ENCODE measurements around the gene DLG2. TPM values are rescaled to one million over a fixed set of nuclear protein-coding genes. Genes with fewer than 3 reads are reported as not detected.

Gene DLG2
- total and polyA plus RNA-seq, 9 donors = 2.5 to 20.7 (median 12.0) TPM

DNA sequence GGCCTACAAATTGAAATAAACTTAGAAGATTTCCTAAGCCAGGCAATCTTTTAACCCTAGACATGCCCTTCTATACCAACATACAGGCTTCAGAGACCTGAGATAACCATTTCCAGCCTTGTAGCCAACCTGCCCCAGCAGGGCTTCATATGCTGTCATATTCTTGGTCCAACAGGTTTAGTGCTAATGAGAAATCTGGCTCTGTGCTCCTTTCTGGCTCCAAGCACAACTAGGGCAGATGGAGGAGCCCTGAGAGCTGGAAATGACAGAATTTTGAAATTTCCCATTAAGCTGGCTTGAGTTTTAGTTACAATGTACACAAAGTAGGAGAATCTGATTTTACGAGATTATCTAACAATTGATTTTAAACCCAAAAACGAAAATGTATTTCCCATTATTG lies 2018.0 kb downstream of the DLG2 start:
- DNase-seq = no peak
- H3K27ac ChIP-seq = no peak overlapping the region
- no peaks in the 10 kb centered on the region for H3K36me3 ChIP-seq
- H3K9me3 ChIP-seq = no peaks in the 10 kb centered on the region
- H3K4me3 ChIP-seq = no peak overlapping the region
- no peak for TF ChIP-seq EP300 (IDR thresholded peaks at IDR 0.05)
- TF ChIP-seq POLR2A (IDR thresholded peaks at IDR 0.05) = no peak
- TF ChIP-seq CTCF (IDR thresholded peaks at IDR 0.05) = peak in 1 of 3 donors; percentile 9
- intact Hi-C loops (cut with DNase I) = no loop called here
- no peaks in the 10 kb centered on the region for H3K27me3 ChIP-seq
- no peaks in the 10 kb centered on the region for H3K4me1 ChIP-seq (ENCODE audit: insufficient read depth)
- 78 to 84% (median 80%) methylated on average over 2 of the region's 2 CpGs for WGBS, 3 donors

GRCh38 chr11:83608571-83608970 lies 2018.6 kb downstream of the DLG2 start:
- H3K27me3 ChIP-seq = no peaks in the 10 kb centered on the region
- no peak overlapping the region for H3K27ac ChIP-seq
- 74 to 89% (median 87%) methylated on average over 1 of the region's 1 CpG for WGBS, 3 donors
- no peaks in the 10 kb centered on the region for H3K9me3 ChIP-seq
- no peak for DNase-seq
- no peaks in the 10 kb centered on the region for H3K36me3 ChIP-seq
- H3K4me3 ChIP-seq = no peak overlapping the region
- no peaks in the 10 kb centered on the region for H3K4me1 ChIP-seq (ENCODE audit: insufficient read depth)
- TF ChIP-seq EP300 (IDR thresholded peaks at IDR 0.05) (no peak), POLR2A (IDR thresholded peaks at IDR 0.05) (no peak), CTCF (IDR thresholded peaks at IDR 0.05) (no peak)
- intact Hi-C loops (cut with DNase I) = no loop called here

GRCh38 chr11:83601914-83602527 lies 2025.1 kb downstream of the DLG2 start:
- Histone ChIP-seq H3K4me1 (ENCODE audit: insufficient read depth) (no peaks in the 10 kb centered on the region), H3K27me3 (no peaks in the 10 kb centered on the region), H3K4me3 (no peak overlapping the region), H3K36me3 (no peaks in the 10 kb centered on the region), H3K27ac (no peak overlapping the region), H3K9me3 (no peaks in the 10 kb centered on the region)
- no peak for DNase-seq
- TF ChIP-seq CTCF (IDR thresholded peaks at IDR 0.05) = no peak
- TF ChIP-seq POLR2A (IDR thresholded peaks at IDR 0.05) = no peak
- no peak for TF ChIP-seq EP300 (IDR thresholded peaks at IDR 0.05)
- 89 to 93% (median 92%) methylated on average over 5 of the region's 5 CpGs for WGBS, 3 donors
- intact Hi-C loops (cut with DNase I) = no loop called here

DNA sequence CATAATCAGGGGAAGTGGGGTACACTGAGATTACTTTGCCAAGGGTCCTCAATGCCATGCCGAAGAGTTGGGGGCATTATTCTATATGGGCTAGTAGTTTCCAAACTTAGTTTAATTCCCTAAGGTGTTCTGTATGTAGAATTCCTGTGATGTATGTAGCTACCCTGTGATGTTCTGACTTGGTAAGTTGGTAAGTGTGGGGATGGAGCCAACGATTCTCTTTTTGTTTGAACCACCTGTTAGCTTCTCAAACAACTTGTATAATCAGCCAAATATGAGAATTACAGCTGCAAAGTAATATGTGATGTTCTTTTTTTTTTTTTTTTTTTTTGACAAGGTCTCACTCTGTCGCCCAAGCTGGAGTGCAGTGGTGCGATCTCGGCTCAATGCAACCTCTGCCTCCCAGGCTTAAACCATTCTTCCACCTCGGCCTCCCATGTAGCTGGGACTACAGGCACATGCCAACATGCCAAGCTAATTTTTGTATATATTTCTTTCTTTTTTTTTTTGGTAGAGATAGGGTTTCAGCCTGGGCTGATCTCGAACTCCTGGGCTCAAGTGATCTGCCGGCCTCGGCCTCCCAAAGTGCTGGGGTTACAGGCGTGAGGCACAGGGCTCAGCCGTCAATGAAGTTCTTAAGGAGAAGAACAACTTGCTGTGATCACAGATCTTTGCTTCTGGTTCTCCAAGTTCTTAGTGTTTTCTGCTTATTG lies 2025.8 kb downstream of the DLG2 start:
- Histone ChIP-seq H3K4me3 (no peak overlapping the region), H3K27ac (no peak overlapping the region), H3K9me3 (no peaks in the 10 kb centered on the region), H3K36me3 (no peaks in the 10 kb centered on the region), H3K4me1 (ENCODE audit: insufficient read depth) (no peaks in the 10 kb centered on the region), H3K27me3 (no peaks in the 10 kb centered on the region)
- no peak for TF ChIP-seq CTCF (IDR thresholded peaks at IDR 0.05)
- no peak for TF ChIP-seq POLR2A (IDR thresholded peaks at IDR 0.05)
- TF ChIP-seq EP300 (IDR thresholded peaks at IDR 0.05) = no peak
- WGBS, 3 donors = 94 to 97% (median 94%) methylated on average over 11 of the region's 11 CpGs
- no peak for DNase-seq
- intact Hi-C loops (cut with DNase I) = no loop called here

Data from ovary (tissue), 9 donors.